Measurements from ENCODE around the gene LCNL1. TPM values are rescaled to one million over a fixed set of nuclear protein-coding genes. Genes with fewer than 3 reads are reported as not detected.
A peak's percentile ranks its signal among the peaks of the same experiment; 100 is the strongest.

Gene LCNL1
- total and polyA plus RNA-seq, 12 donors, result 0.06 to 10.5 (median 0.78) TPM; not detected in 2

- Histone ChIP-seq H3K36me3 (replicated peaks in 1 of 2) (no peaks in the 10 kb centered on the region), H3K27me3 (no peaks in the 10 kb centered on the region), H3K4me3 (no peak overlapping the region), H3K9me3 (replicated peaks in 1 of 3) (no peaks in the 10 kb centered on the region), H3K4me1 (replicated peaks in 1 of 2) (peaks cover 0 to 5% of the 10 kb centered on the region in 2 donors), H3K27ac (no peak overlapping the region)
- intact Hi-C loops (cut with DNase I), result loop anchor here in 1 of 2 donors (5.0 kb wide), 1 partner anchor 65 kb away; no protein-coding TSS in a partner anchor
- TF ChIP-seq CTCF (IDR thresholded peaks at IDR 0.05) (no peak), POLR2A (IDR thresholded peaks at IDR 0.05) (no peak)
- DNase-seq, result no peak
- 82 to 100% (median 90%) methylated on average over 1 of the region's 1 CpG for WGBS, 4 donors
These were observed 25.3 kb upstream of the LCNL1 start for GRCh38 chr9:136957461-136957860.

GRCh38 chr9:136957901-136958300 lies 24.9 kb upstream of the LCNL1 start:
- Histone ChIP-seq H3K36me3 (replicated peaks in 1 of 2) (no peaks in the 10 kb centered on the region), H3K4me3 (no peak overlapping the region), H3K27me3 (no peaks in the 10 kb centered on the region), H3K4me1 (replicated peaks in 1 of 2) (peaks cover 0 to under 1% of the 10 kb centered on the region in 2 donors), H3K9me3 (replicated peaks in 1 of 3) (no peaks in the 10 kb centered on the region), H3K27ac (no peak overlapping the region)
- WGBS, 4 donors, result 89 to 96% (median 93%) methylated on average over 5 to 6 of the region's 6 CpGs
- TF ChIP-seq POLR2A (IDR thresholded peaks at IDR 0.05) (no peak), CTCF (IDR thresholded peaks at IDR 0.05) (no peak)
- intact Hi-C loops (cut with DNase I), result loop anchor here in 1 of 2 donors (5.0 kb wide), 1 partner anchor 64 kb away; no protein-coding TSS in a partner anchor
- no peak for DNase-seq

- no peaks in the 10 kb centered on the region for H3K27me3 ChIP-seq
- no peak overlapping the region for H3K27ac ChIP-seq
- WGBS, 4 donors, result 90 to 96% (median 93%) methylated on average over 5 to 7 of the region's 7 CpGs
- no peak for DNase-seq
- H3K36me3 ChIP-seq (replicated peaks in 1 of 2), result no peaks in the 10 kb centered on the region
- TF ChIP-seq CTCF (IDR thresholded peaks at IDR 0.05) (no peak), POLR2A (IDR thresholded peaks at IDR 0.05) (no peak)
- no peaks in the 10 kb centered on the region for H3K4me1 ChIP-seq (replicated peaks in 1 of 2)
- no peak overlapping the region for H3K4me3 ChIP-seq
- intact Hi-C loops (cut with DNase I), result loop anchor here in 1 of 2 donors (5.0 kb wide), 1 partner anchor 64 kb away; no protein-coding TSS in a partner anchor
- H3K9me3 ChIP-seq (replicated peaks in 1 of 3), result no peaks in the 10 kb centered on the region
These were observed 24.3 kb upstream of the LCNL1 start for GRCh38 chr9:136958473-136958872.

- WGBS, 4 donors, result 82 to 95% (median 88%) methylated on average over 4 to 28 of the region's 28 CpGs
- Histone ChIP-seq H3K4me3 (no peak overlapping the region), H3K36me3 (replicated peaks in 1 of 2) (no peaks in the 10 kb centered on the region), H3K27me3 (no peaks in the 10 kb centered on the region), H3K4me1 (replicated peaks in 1 of 2) (no peaks in the 10 kb centered on the region), H3K27ac (peak overlapping the region in 1 of 5 donors; percentile 36), H3K9me3 (replicated peaks in 1 of 3) (no peaks in the 10 kb centered on the region)
- no peak for TF ChIP-seq CTCF (IDR thresholded peaks at IDR 0.05)
- TF ChIP-seq POLR2A (IDR thresholded peaks at IDR 0.05), result no peak
- no peak for DNase-seq
- intact Hi-C loops (cut with DNase I), result loop anchor here in 1 of 2 donors (5.0 kb wide), 1 partner anchor 63 kb away; no protein-coding TSS in a partner anchor
These were observed 23.6 kb upstream of the LCNL1 start for GRCh38 chr9:136958898-136959850.
